ENCODE data around the gene PRIMPOL. TPM values are rescaled to one million over a fixed set of nuclear protein-coding genes. Genes with fewer than 3 reads are reported as not detected.
"Not testable (repeated sequence)": the region's sequence is repeated elsewhere in the genome, so short reads cannot be mapped to it uniquely, and the experiment has no call there.

The PRIMPOL gene
- total RNA-seq, 1 experiment from 2014 or later: 8.3 TPM

DNA sequence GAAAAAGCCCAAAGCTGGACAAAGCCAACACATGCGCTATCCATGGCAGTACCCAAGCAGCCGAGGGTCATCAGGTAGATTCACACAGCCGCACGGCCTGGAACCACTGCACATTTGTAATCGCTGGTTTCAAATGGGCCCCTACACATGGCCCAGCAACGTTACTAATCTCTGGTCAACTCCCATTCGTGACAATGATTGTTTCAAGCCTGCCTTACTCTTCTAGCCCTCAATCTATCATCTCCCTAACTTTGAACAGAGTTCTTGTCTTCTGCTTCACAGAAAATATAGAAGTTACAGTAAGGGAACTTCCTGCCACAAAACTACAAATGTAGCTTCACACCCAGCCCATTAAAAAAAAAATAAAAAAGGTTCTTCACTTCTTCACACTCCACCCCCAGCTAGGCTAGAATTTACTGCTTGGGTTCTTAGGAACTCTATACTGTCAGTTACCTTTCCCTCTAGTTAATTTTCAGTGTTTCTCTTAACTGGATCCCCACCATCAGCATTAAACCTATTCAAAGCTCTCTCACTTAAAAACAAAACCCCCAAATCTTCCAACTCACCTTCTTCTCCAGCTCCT is 24.5 kb upstream of the PRIMPOL start (continued):
- TF ChIP-seq, protein P1, sequence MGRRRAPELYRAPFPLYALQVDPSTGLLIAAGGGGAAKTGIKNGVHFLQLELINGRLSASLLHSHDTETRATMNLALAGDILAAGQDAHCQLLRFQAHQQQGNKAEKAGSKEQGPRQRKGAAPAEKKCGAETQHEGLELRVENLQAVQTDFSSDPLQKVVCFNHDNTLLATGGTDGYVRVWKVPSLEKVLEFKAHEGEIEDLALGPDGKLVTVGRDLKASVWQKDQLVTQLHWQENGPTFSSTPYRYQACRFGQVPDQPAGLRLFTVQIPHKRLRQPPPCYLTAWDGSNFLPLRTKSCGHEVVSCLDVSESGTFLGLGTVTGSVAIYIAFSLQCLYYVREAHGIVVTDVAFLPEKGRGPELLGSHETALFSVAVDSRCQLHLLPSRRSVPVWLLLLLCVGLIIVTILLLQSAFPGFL (CRISPR knock-in tag; IDR thresholded peaks at IDR 0.05; ENCODE audit: borderline replicate concordance): no peak

DNA sequence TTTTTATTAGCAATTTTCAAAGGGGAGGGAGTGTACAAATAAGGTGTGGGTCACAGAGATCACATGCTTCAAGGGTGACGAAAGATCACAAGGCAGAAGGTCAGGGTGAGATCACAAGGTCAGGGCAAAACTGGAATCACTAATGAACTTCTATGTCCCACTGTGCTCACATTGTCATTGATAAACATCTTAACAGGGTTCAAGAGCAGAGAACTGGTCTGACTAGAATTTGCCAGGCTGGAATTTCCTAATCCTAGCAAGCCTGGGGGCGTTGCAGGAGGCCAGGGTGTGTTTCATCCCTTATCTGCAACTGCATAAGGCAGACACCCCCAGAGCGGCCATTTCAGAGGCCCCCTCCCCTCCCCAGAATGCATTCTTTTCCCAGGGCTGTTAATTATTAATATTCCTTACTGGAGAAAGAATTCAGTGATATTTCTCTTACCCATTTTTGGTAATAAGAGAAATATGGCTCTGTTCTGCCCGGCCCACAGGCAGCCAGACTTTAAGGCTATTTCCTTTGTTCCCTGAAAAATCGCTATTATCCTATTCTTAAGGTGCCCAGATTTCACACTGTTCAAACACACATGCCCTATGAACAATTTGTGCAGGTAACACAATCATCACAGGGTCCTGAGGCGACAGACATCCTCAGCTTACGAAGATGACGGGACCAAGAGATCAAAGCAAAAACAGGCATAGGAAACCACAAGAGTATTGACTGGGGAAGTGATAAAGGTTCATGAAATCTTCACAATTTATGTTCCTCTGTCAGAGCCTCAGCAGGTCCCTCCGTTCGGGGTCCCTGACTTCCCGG is 23.5 kb upstream of the PRIMPOL start:
- H3K27me3 Mint-ChIP-seq (ENCODE audit: low read depth); CTCF ChIA-PET; POLR2A ChIA-PET; ATAC-seq; H3K4me3 Mint-ChIP-seq: not testable (repeated sequence)
- DNase-seq (ENCODE audit: low spot score): peak; percentile 36
- TF ChIP-seq, protein P2, sequence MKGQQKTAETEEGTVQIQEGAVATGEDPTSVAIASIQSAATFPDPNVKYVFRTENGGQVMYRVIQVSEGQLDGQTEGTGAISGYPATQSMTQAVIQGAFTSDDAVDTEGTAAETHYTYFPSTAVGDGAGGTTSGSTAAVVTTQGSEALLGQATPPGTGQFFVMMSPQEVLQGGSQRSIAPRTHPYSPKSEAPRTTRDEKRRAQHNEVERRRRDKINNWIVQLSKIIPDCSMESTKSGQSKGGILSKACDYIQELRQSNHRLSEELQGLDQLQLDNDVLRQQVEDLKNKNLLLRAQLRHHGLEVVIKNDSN (CRISPR knock-in tag; IDR thresholded peaks at IDR 0.05): peak; percentile 38; the same call in 1 of the 2 replicates
- peak; percentile 57; the same call in 1 of the 2 replicates for TF ChIP-seq PRRX2 (CRISPR knock-in tag; IDR thresholded peaks at IDR 0.05)
- TF ChIP-seq, protein P3, sequence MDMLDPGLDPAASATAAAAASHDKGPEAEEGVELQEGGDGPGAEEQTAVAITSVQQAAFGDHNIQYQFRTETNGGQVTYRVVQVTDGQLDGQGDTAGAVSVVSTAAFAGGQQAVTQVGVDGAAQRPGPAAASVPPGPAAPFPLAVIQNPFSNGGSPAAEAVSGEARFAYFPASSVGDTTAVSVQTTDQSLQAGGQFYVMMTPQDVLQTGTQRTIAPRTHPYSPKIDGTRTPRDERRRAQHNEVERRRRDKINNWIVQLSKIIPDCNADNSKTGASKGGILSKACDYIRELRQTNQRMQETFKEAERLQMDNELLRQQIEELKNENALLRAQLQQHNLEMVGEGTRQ (CRISPR knock-in tag; IDR thresholded peaks at IDR 0.05): peak; percentile 61
- peak; percentile 87; the same call in 1 of the 2 replicates for TF ChIP-seq ESRRA (CRISPR knock-in tag; IDR thresholded peaks at IDR 0.05; ENCODE audit: borderline replicate concordance)
- TF ChIP-seq TEAD1 (CRISPR knock-in tag; IDR thresholded peaks at IDR 0.05): peak; percentile 49; the same call in 1 of the 2 replicates
- TF ChIP-seq, protein P4, sequence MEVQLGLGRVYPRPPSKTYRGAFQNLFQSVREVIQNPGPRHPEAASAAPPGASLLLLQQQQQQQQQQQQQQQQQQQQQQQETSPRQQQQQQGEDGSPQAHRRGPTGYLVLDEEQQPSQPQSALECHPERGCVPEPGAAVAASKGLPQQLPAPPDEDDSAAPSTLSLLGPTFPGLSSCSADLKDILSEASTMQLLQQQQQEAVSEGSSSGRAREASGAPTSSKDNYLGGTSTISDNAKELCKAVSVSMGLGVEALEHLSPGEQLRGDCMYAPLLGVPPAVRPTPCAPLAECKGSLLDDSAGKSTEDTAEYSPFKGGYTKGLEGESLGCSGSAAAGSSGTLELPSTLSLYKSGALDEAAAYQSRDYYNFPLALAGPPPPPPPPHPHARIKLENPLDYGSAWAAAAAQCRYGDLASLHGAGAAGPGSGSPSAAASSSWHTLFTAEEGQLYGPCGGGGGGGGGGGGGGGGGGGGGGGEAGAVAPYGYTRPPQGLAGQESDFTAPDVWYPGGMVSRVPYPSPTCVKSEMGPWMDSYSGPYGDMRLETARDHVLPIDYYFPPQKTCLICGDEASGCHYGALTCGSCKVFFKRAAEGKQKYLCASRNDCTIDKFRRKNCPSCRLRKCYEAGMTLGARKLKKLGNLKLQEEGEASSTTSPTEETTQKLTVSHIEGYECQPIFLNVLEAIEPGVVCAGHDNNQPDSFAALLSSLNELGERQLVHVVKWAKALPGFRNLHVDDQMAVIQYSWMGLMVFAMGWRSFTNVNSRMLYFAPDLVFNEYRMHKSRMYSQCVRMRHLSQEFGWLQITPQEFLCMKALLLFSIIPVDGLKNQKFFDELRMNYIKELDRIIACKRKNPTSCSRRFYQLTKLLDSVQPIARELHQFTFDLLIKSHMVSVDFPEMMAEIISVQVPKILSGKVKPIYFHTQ (CRISPR knock-in tag; IDR thresholded peaks at IDR 0.05): 0 out of 2 replicates have a peak, but pooled peaks have one; percentile 28
- peak; percentile 52; the same call in 1 of the 2 replicates for TF ChIP-seq GABPB1 (CRISPR knock-in tag; IDR thresholded peaks at IDR 0.05)
- H3K27ac Mint-ChIP-seq: peak overlapping the region; percentile 89
- peaks cover 31% of the 10 kb centered on the region for H3K4me1 Mint-ChIP-seq
- H3K36me3 Mint-ChIP-seq: peaks cover 79% of the 10 kb centered on the region
- peaks cover 45% of the 10 kb centered on the region for H3K9me3 Mint-ChIP-seq

DNA sequence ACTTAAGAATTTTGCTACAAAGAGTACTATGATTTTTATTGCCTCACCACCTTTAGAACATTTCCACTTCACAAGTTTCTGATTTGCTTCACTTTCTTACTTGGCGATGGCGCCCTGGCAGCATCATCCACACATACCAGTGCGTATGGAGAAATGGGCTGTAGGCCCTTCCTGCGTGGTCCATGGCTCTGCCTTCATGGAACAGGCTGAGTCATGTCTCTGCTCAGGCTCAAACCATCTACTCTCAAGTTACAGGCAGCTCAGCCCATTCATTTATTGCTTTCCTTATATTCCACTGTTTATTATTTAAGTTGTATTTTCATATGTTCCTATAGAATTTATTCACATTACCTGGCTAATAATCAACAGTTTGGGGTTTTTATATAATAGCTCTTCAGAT is 21.4 kb upstream of the PRIMPOL start:
- H3K36me3 Mint-ChIP-seq: peaks cover 87% of the 10 kb centered on the region
- DNase-seq (ENCODE audit: low spot score) (no peak), ATAC-seq (no peak)
- peak overlapping the region; percentile 83 for H3K27ac Mint-ChIP-seq
- H3K4me3 Mint-ChIP-seq: no peak overlapping the region
- CTCF ChIA-PET: no interaction called here
- no peaks in the 10 kb centered on the region for H3K27me3 Mint-ChIP-seq (ENCODE audit: low read depth)
- POLR2A ChIA-PET: no interaction called here
- peaks cover 39% of the 10 kb centered on the region for H3K9me3 Mint-ChIP-seq
- peaks cover 31% of the 10 kb centered on the region for H3K4me1 Mint-ChIP-seq
- TF ChIP-seq, protein P5, sequence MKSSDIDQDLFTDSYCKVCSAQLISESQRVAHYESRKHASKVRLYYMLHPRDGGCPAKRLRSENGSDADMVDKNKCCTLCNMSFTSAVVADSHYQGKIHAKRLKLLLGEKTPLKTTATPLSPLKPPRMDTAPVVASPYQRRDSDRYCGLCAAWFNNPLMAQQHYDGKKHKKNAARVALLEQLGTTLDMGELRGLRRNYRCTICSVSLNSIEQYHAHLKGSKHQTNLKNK (CRISPR knock-in tag; IDR thresholded peaks at IDR 0.05): no peak
- TF ChIP-seq, protein P6, sequence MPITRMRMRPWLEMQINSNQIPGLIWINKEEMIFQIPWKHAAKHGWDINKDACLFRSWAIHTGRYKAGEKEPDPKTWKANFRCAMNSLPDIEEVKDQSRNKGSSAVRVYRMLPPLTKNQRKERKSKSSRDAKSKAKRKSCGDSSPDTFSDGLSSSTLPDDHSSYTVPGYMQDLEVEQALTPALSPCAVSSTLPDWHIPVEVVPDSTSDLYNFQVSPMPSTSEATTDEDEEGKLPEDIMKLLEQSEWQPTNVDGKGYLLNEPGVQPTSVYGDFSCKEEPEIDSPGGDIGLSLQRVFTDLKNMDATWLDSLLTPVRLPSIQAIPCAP (CRISPR knock-in tag; IDR thresholded peaks at IDR 0.05): no peak
- TF ChIP-seq SMAD4 (CRISPR knock-in tag; IDR thresholded peaks at IDR 0.05): no peak
- no peak for TF ChIP-seq NFE2L1 (CRISPR knock-in tag; IDR thresholded peaks at IDR 0.05)
- TF ChIP-seq, protein P7, sequence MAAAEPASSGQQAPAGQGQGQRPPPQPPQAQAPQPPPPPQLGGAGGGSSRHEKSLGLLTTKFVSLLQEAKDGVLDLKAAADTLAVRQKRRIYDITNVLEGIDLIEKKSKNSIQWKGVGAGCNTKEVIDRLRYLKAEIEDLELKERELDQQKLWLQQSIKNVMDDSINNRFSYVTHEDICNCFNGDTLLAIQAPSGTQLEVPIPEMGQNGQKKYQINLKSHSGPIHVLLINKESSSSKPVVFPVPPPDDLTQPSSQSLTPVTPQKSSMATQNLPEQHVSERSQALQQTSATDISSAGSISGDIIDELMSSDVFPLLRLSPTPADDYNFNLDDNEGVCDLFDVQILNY (CRISPR knock-in tag; IDR thresholded peaks at IDR 0.05): no peak
- no peak for TF ChIP-seq KAT7 (CRISPR knock-in tag; IDR thresholded peaks at IDR 0.05; ENCODE audit: borderline replicate concordance)
